T-cell (primary cell): ENCODE results near the gene ZNF594. TPM values are rescaled to one million over a fixed set of nuclear protein-coding genes. Genes with fewer than 3 reads are reported as not detected.
"Not testable (repeated sequence)": the region's sequence is repeated elsewhere in the genome, so short reads cannot be mapped to it uniquely, and the experiment has no call there.

ENCODE experiments used
- ATAC-seq, 4 experiments: fragments of 200-7000 bp in 3 of 4; fragments of 150-1000 bp in 1 of 4; cut with Tn5 transposase; replicated peaks in 1 of 4; 1 replicate in 3 of 4; 2 replicates in 1 of 4; pipeline ENCODE4 v1.10.0; 2021; ENCODE audit warnings: moderate library complexity in 3 of 4, mild to moderate bottlenecking in 2 of 4, moderate number of reproducible peaks in 1 of 4
- CTCF ChIA-PET, 2 donors: fragments of 300-600 bp; sonication (Branson Sonifier 250); formaldehyde crosslinking; loops; one replicate each; lab custom pipeline; 2022; ENCODE audit warnings: antibody characterized with exemption in 2 of 2; lab: Charles Lee
- POLR2A ChIA-PET, 2 donors: fragments of 300-600 bp; sonication (Branson Sonifier 250); formaldehyde crosslinking; loops; one replicate each; lab custom pipeline; 2022; ENCODE audit warnings: antibody characterized with exemption in 2 of 2; lab: Charles Lee
- DNase-seq, 35 experiments: peaks; one replicate each; pipeline versions ENCODE4 v3.0.0 to v3.0.0-alpha.2; 2013 to 2023
- H3K27ac ChIP-seq: one replicate; pipeline ENCODE4 v1.5.1; 2013; ENCODE audit warnings: low read length
- H3K27me3 ChIP-seq, 2 experiments: replicated peaks in 1 of 2; 1 replicate in 1 of 2; 2 replicates in 1 of 2; pipeline versions ENCODE4 v1.6.1 to v1.7.0; 2013; ENCODE audit warnings: low read length in 1 of 2, mixed read lengths in 1 of 2; ENCODE audit not compliant: control insufficient read depth in 2 of 2, insufficient read depth in 2 of 2; ENCODE audit errors: extremely low read depth in 1 of 2
- H3K36me3 ChIP-seq, 2 donors: 1 replicate in 1 of 2; 2 replicates in 1 of 2; pipeline versions ENCODE4 v1.6.1 to v1.7.0; 2013; ENCODE audit warnings: low read length in 1 of 2; ENCODE audit not compliant: control insufficient read depth in 2 of 2, insufficient read depth in 1 of 2; ENCODE audit errors: extremely low read depth in 1 of 2
- H3K4me1 ChIP-seq, 2 experiments: 1 replicate in 1 of 2; 2 replicates in 1 of 2; pipeline versions ENCODE4 v1.6.1 to v1.7.0; 2013; ENCODE audit warnings: low read length in 2 of 2, mixed read lengths in 1 of 2; ENCODE audit not compliant: insufficient read depth in 2 of 2, control insufficient read depth in 1 of 2; ENCODE audit errors: extremely low read depth in 1 of 2
- H3K4me3 ChIP-seq, 2 donors: 1 replicate in 1 of 2; 2 replicates in 1 of 2; pipeline versions ENCODE4 v1.5.1 to v1.7.0; 2013; ENCODE audit warnings: mild to moderate bottlenecking in 2 of 2, low read length in 1 of 2, moderate library complexity in 1 of 2; ENCODE audit not compliant: control insufficient read depth in 1 of 2; ENCODE audit errors: extremely low read depth in 1 of 2
- H3K9me3 ChIP-seq: 2 replicates; pipeline ENCODE4 v1.7.0; 2013
- H3K27ac Mint-ChIP-seq, 2 donors: one replicate each; pipeline ENCODE4 v1.8.0; 2020 to 2021; ENCODE audit warnings: mild to moderate bottlenecking in 2 of 2, mixed read lengths in 2 of 2
- H3K27me3 Mint-ChIP-seq, 2 donors: one replicate each; pipeline ENCODE4 v1.8.0; 2021 to 2022; ENCODE audit warnings: mixed read lengths in 2 of 2
- H3K36me3 Mint-ChIP-seq: one replicate; pipeline ENCODE4 v1.8.0; 2021; ENCODE audit warnings: mixed read lengths
- H3K4me1 Mint-ChIP-seq, 3 donors: one replicate each; pipeline ENCODE4 v1.8.0; 2020 to 2022; ENCODE audit warnings: mixed read lengths in 3 of 3, mild to moderate bottlenecking in 1 of 3
- H3K4me3 Mint-ChIP-seq, 3 donors: one replicate each; pipeline ENCODE4 v1.8.0; 2020 to 2022; ENCODE audit warnings: mild to moderate bottlenecking in 3 of 3, mixed read lengths in 3 of 3, moderate library complexity in 3 of 3
- H3K9me3 Mint-ChIP-seq, 3 donors: one replicate each; pipeline ENCODE4 v1.8.0; 2020 to 2022; ENCODE audit warnings: mixed read lengths in 3 of 3
- WGBS: methylation state at CpG from one replicate; pipeline ENCODE4 v1.1.5; 2013; ENCODE audit warnings: missing lambda C conversion rate; ENCODE audit not compliant: insufficient coverage; 5-methylcytosine and 5-hydroxymethylcytosine counted together
- total RNA-seq, 35 experiments: library from RNA in 6 of 35; stranded (reverse) in 6 of 35; fragments of 120-200 nt in 1 of 35; gene quantifications; one replicate each; pipeline versions ENCODE4 v1.2.1 to v1.2.4 and lab custom pipeline; 2013 to 2026

Gene ZNF594
- total RNA-seq, 5 donors from 2014 or later (not counting 1 experiment from before 2014, with no cell fraction given) = 5.5 to 23.4 (median 20.9) TPM

DNA sequence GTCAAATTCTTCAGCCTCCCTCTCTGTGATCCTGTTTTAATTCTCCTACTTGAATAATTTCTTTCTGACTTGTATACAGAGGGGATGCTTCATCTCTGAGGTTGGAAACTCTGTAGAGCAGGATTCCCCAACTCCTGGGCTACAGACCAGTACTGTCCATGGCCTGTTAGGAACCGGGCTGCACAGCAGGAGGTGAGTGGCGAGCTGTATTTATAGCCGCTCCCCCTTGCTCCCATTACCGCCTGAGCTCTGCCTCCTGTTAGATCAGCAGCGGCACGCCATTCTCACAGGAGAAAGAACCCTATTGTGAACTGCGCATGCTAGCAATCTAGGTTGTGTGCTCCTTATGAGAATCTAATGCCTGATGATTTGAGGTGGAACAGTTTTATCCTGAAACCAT is 16.6 kb downstream of the ZNF594 start:
- H3K4me3 ChIP-seq, H3K4me1 ChIP-seq, H3K27me3 Mint-ChIP-seq, H3K4me3 Mint-ChIP-seq, H3K27me3 ChIP-seq, POLR2A ChIA-PET, H3K9me3 ChIP-seq, H3K4me1 Mint-ChIP-seq, CTCF ChIA-PET, H3K36me3 ChIP-seq, ATAC-seq, DNase-seq, H3K27ac Mint-ChIP-seq, H3K27ac ChIP-seq: not testable (repeated sequence)
- WGBS = 100% methylated on average over 5 of the region's 7 CpGs
- Mint-ChIP-seq H3K36me3 (peaks cover 28% of the 10 kb centered on the region), H3K9me3 (peaks cover 5 to 37% (median 18%) of the 10 kb centered on the region in 3 donors)

GRCh38 chr17:5165791-5166564 is 25.7 kb downstream of the ZNF594 start:
- H3K4me3 Mint-ChIP-seq, CTCF ChIA-PET, H3K27me3 Mint-ChIP-seq, H3K4me1 ChIP-seq, DNase-seq, H3K4me3 ChIP-seq, ATAC-seq, H3K27me3 ChIP-seq, H3K9me3 Mint-ChIP-seq, H3K36me3 ChIP-seq, H3K9me3 ChIP-seq, H3K27ac Mint-ChIP-seq, H3K36me3 Mint-ChIP-seq, H3K4me1 Mint-ChIP-seq, H3K27ac ChIP-seq, POLR2A ChIA-PET: not testable (repeated sequence)
- WGBS = 47% methylated on average over 2 of the region's 7 CpGs

DNA sequence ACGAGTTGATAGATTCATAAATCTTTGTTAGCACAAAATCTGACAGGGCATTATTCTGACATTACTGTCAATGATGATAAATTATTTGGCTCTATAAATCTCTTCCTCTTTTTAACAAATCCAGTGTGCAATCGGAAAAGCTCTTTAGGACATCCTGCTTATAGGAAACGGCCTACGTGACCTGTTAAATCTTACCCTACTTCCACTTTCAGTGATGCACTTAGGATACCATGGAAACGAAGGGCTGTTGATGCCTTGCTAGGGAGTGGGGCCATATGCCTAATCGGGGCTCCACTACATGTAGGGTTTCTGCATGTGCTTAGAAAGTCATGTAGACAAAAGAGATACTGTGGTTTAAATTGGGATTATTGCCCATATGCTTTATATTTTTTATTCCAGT is 27.2 kb downstream of the ZNF594 start:
- peaks cover 0 to 2% (median 0%) of the 10 kb centered on the region in 3 donors for H3K4me1 Mint-ChIP-seq

GRCh38 chr17:5161793-5162192 is 29.9 kb downstream of the ZNF594 start:
- 80% methylated on average over 1 of the region's 3 CpGs for WGBS
- H3K4me3 ChIP-seq, H3K27me3 ChIP-seq, CTCF ChIA-PET, H3K4me1 Mint-ChIP-seq, H3K36me3 Mint-ChIP-seq, H3K27ac ChIP-seq, POLR2A ChIA-PET, H3K9me3 ChIP-seq, H3K27ac Mint-ChIP-seq, H3K4me1 ChIP-seq, ATAC-seq, H3K36me3 ChIP-seq, H3K4me3 Mint-ChIP-seq, DNase-seq, H3K9me3 Mint-ChIP-seq: not testable (repeated sequence)
- peaks cover 20 to 29% of the 10 kb centered on the region in 2 donors for H3K27me3 Mint-ChIP-seq

More for the DNA sequence above, 27.2 kb downstream of the ZNF594 start:
- H3K36me3 Mint-ChIP-seq = no peaks in the 10 kb centered on the region
- H3K4me3 Mint-ChIP-seq = no peak overlapping the region
- POLR2A ChIA-PET = no interaction called here
- no peak for ATAC-seq
- Histone ChIP-seq H3K4me1 (no peaks in the 10 kb centered on the region), H3K27me3 (no peaks in the 10 kb centered on the region), H3K4me3 (no peak overlapping the region), H3K9me3 (no peaks in the 10 kb centered on the region), H3K27ac (no peak overlapping the region), H3K36me3 (no peaks in the 10 kb centered on the region)
- peaks cover 4 to 8% of the 10 kb centered on the region in 2 donors for H3K27me3 Mint-ChIP-seq
- no CpG with 5 or more reads among the region's 6 CpGs for WGBS
- CTCF ChIA-PET = no interaction called here
- DNase-seq = no peak
- no peaks in the 10 kb centered on the region for H3K9me3 Mint-ChIP-seq
- H3K27ac Mint-ChIP-seq = no peak overlapping the region

DNA sequence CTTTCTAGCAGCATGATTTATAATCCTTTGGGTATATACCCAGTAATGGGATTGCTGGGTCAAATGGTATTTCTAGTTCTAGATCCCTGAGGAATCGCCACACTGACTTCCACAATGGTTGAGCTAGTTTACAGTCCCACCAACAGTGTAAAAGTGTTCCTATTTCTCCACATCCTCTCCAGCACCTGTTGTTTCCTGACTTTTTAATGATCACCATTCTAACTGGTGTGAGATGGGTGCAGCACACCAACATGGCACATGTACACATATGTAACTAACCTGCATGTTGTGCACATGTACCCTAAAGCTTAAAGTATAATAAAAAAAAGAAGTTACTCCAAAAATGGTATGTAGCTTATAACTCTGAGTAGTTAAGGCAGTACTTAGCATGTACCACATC is 31.0 kb downstream of the ZNF594 start:
- H3K9me3 ChIP-seq, ATAC-seq, H3K4me1 Mint-ChIP-seq, DNase-seq, H3K36me3 ChIP-seq, H3K27ac ChIP-seq, H3K4me1 ChIP-seq, H3K4me3 ChIP-seq, POLR2A ChIA-PET, H3K27ac Mint-ChIP-seq, H3K4me3 Mint-ChIP-seq, H3K36me3 Mint-ChIP-seq, H3K9me3 Mint-ChIP-seq: not testable (repeated sequence)
- CTCF ChIA-PET = interaction anchor here in 1 of 2 donors (0.6 kb wide), 1 partner anchor 927 kb away, joined by 3 read pairs; no protein-coding TSS in a partner anchor
- peaks cover 0 to 10% of the 10 kb centered on the region in 2 experiments for H3K27me3 ChIP-seq
- peaks cover 17 to 29% of the 10 kb centered on the region in 2 donors for H3K27me3 Mint-ChIP-seq
- WGBS = no CpG with 5 or more reads among the region's 1 CpG

DNA sequence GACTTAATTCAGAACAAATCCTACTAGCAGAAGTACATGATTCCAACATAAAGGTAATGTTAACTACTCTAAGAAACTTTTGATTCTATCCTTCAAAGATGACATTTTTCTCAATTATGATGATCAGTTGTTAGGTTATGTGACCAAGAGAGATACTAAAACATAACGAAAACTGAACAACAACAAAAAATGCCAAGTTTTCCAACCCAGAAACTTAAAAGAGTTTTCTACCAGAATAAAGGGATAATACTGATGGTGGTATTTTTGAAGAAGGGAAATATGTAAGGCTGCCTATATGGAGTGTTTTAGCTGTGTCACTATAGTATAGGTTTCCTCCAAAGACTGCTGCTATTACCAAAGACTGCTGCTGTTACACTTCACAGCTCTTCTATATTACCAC is 45.5 kb downstream of the ZNF594 start:
- H3K36me3 ChIP-seq, H3K4me1 Mint-ChIP-seq, H3K4me3 ChIP-seq, H3K9me3 ChIP-seq, H3K36me3 Mint-ChIP-seq, CTCF ChIA-PET, H3K27me3 ChIP-seq, ATAC-seq, H3K27ac ChIP-seq, H3K4me1 ChIP-seq, POLR2A ChIA-PET, DNase-seq, H3K4me3 Mint-ChIP-seq, H3K27ac Mint-ChIP-seq, H3K9me3 Mint-ChIP-seq: not testable (repeated sequence)
- peaks cover 16 to 19% of the 10 kb centered on the region in 2 donors for H3K27me3 Mint-ChIP-seq
- WGBS = no CpG with 5 or more reads among the region's 1 CpG
